Upper lobe of left lung (tissue), 4 donors: ENCODE results near the gene ROCK2.

ENCODE experiments used
- CTCF ChIP-seq, 6 experiments: fragments of 450-650 bp in 4 of 6; fragments of 200-600 bp in 2 of 6; sonication (generic) in 2 of 6; IDR thresholded peaks; one replicate each; pipeline ENCODE4 v1.5.1; 2016 to 2019; ENCODE audit warnings: antibody characterized with exemption in 6 of 6
- POLR2AphosphoS5 ChIP-seq, 2 donors: sonication (generic); formaldehyde crosslinking; IDR thresholded peaks; one replicate each; pipeline ENCODE4 v1.5.1; 2017; ENCODE audit warnings: antibody characterized with exemption in 2 of 2

- TF ChIP-seq POLR2AphosphoS5 (IDR thresholded peaks at IDR 0.05) (no peak), CTCF (IDR thresholded peaks at IDR 0.05) (no peak)
These were observed 1.6 kb upstream of the ROCK2 start for GRCh38 chr2:11346023-11346482.
